Heart right ventricle (tissue), 16 donors: ENCODE measurements around the gene GRIA2. TPM values are rescaled to one million over a fixed set of nuclear protein-coding genes. Genes with fewer than 3 reads are reported as not detected.

Source experiments
- ATAC-seq, 8 donors: fragments of 200-7000 bp; cut with Tn5 transposase; one replicate each; pipeline ENCODE4 v1.9.1; 2020; ENCODE audit warnings: mild to moderate bottlenecking in 8 of 8, moderate library complexity in 8 of 8, moderate number of reproducible peaks in 1 of 8
- DNase-seq, 2 donors: peaks; one replicate each; pipeline ENCODE4 v3.0.0-alpha.2; 2020
- H3K27ac ChIP-seq, 10 donors: fragments of 200-600 bp; sonication (generic) in 2 of 10; one replicate each; pipeline versions ENCODE4 v1.5.0 to v1.8.0; 2020 to 2022; ENCODE audit warnings: mild to moderate bottlenecking in 3 of 10
- H3K27me3 ChIP-seq, 7 donors: fragments of 200-600 bp; one replicate each; pipeline ENCODE4 v1.8.0; 2021 to 2022; ENCODE audit warnings: mild to moderate bottlenecking in 2 of 7
- H3K36me3 ChIP-seq, 9 donors: fragments of 200-600 bp; sonication (generic) in 1 of 9; one replicate each; pipeline versions ENCODE4 v1.5.0 to v1.8.0; 2020 to 2022; ENCODE audit warnings: mild to moderate bottlenecking in 2 of 9
- H3K4me1 ChIP-seq, 9 donors: fragments of 200-600 bp; sonication (generic) in 1 of 9; one replicate each; pipeline versions ENCODE4 v1.5.0 to v1.8.0; 2020 to 2022; ENCODE audit warnings: mild to moderate bottlenecking in 4 of 9
- H3K4me3 ChIP-seq, 10 donors: fragments of 200-600 bp; sonication (generic) in 2 of 10; one replicate each; pipeline versions ENCODE4 v1.5.0 to v1.8.0; 2020 to 2022; ENCODE audit warnings: mild to moderate bottlenecking in 7 of 10, moderate library complexity in 2 of 10
- H3K9me3 ChIP-seq, 11 donors: fragments of 200-600 bp in 10 of 11; sonication (generic) in 2 of 11; one replicate each; pipeline versions ENCODE4 v1.5.0 to v1.8.0; 2013 to 2022; ENCODE audit warnings: mild to moderate bottlenecking in 2 of 11, control low read depth in 1 of 11, moderate library complexity in 1 of 11
- WGBS, 2 donors: extraction: QIAGEN DNeasy Blood & Tissue Kit; methylation state at CpG; one replicate each; pipeline ENCODE4 v1.1.7; 2013; ENCODE audit warnings: inconsistent platforms in 1 of 2; 5-methylcytosine and 5-hydroxymethylcytosine counted together
- intact Hi-C, 10 donors: fragments of 100-400 bp; cut with DNase I; formaldehyde crosslinking; loops; one replicate each; pipeline versions ENCODE4 v1.11.1 to v1.14.2; 2022
- polyA plus RNA-seq, 2 donors: library from polyadenylated mRNA; stranded (reverse); fragments of 200-250 nt; gene quantifications; one replicate each; pipeline ENCODE4 v1.2.3, GENCODE V29; 2013
- total RNA-seq, 10 donors: library from RNA; stranded (reverse); fragmentation: NEBNext Ultra II Directional in 3 of 10; extraction: Animal tissue kit (Norgen Biotek cat#: 25700) in 3 of 10; gene quantifications; one replicate each; pipeline versions ENCODE4 v1.2.1 to v1.2.4, GENCODE V29; 2021 to 2023
- TF ChIP-seq, protein P1 (sequence below), 9 donors: fragments of 200-600 bp; sonication (generic) in 2 of 9; IDR thresholded peaks; one replicate each; pipeline versions ENCODE4 v1.5.0 to v1.8.0; 2021 to 2022; ENCODE audit warnings: antibody characterized with exemption in 9 of 9, mild to moderate bottlenecking in 5 of 9, moderate library complexity in 1 of 9
- donor health status: Arrhythmogenic right ventricular cardiomyopathy.
- donor health status: ischemic (EF 13 %, LVEDD 7.1; RV severe dilation, severe dysfunction).
- donor health status: healthy with polysubstance abuse.
- donor health status: DM: no; HTN: yes; CAD: no.
- donor health status: DM: no; HTN: no; CAD: no.
- donor health status: ischemic (EF 25% LVEDD 6.9; RV normal size, moderate dysfunction).
- donor health status: ischemic (EF 25% LVEDD 5.7; RV mildly dilated, moderate dysfunction).
- donor health status: healthy.
- donor health status: DM: yes; HTN: yes; CAD: no.
- donor health status: Ischemic cardiomyopathy.
- donor health status: ischemic (EF 35%, LVEDD 5.7; RV mildly dilated, moderate dysfunction).
- donor health status: nonischemic (EF 11% LVEDD 7.7; RV severe dilation, severe dysfunction).
- donor health status: DM: yes; HTN: yes; CAD: no.
- donor health status: PGD.
- donor health status: ischemic (EF 29% LVEDD 5.4; RV normal size, mild dysfunction).
- donor health status: nonischemic (EF 23%, LVEDD 6.1; RV moderate dilation, normal function).

GRIA2 gene
- total and polyA plus RNA-seq, 12 donors = 0.20 to 0.51 TPM; not detected in 10

DNA sequence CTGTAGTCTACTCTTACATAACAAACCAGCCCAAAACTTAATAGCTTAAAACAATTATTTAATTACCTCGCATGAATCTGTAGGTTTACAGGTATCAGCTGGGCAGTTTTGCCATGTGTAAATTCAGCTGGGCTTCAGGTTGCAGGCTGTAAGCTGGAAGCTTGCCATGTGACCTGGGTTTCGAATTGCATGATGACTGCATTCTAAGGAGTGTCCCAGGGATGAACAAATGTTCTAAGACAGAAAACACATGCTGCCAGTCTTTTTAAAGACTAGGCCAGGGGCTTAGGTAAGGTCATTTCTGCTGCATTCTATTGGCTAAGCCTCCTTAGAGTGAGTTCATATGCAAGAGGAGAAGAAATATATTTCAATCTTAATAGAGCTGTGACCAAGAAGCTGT, 44.8 kb downstream of the GRIA2 start:
- Histone ChIP-seq H3K4me1 (no peaks in the 10 kb centered on the region), H3K36me3 (no peaks in the 10 kb centered on the region), H3K4me3 (no peak overlapping the region), H3K27ac (no peak overlapping the region), H3K9me3 (peaks cover 0 to 6% (median 0%) of the 10 kb centered on the region in 11 donors), H3K27me3 (no peaks in the 10 kb centered on the region)
- no peak for DNase-seq
- intact Hi-C loops = no loop called here
- WGBS, 2 donors = 64 to 67% methylated on average over 2 of the region's 2 CpGs
- TF ChIP-seq, protein P1, sequence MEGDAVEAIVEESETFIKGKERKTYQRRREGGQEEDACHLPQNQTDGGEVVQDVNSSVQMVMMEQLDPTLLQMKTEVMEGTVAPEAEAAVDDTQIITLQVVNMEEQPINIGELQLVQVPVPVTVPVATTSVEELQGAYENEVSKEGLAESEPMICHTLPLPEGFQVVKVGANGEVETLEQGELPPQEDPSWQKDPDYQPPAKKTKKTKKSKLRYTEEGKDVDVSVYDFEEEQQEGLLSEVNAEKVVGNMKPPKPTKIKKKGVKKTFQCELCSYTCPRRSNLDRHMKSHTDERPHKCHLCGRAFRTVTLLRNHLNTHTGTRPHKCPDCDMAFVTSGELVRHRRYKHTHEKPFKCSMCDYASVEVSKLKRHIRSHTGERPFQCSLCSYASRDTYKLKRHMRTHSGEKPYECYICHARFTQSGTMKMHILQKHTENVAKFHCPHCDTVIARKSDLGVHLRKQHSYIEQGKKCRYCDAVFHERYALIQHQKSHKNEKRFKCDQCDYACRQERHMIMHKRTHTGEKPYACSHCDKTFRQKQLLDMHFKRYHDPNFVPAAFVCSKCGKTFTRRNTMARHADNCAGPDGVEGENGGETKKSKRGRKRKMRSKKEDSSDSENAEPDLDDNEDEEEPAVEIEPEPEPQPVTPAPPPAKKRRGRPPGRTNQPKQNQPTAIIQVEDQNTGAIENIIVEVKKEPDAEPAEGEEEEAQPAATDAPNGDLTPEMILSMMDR (IDR thresholded peaks at IDR 0.05) = no peak
- no peak for ATAC-seq

DNA sequence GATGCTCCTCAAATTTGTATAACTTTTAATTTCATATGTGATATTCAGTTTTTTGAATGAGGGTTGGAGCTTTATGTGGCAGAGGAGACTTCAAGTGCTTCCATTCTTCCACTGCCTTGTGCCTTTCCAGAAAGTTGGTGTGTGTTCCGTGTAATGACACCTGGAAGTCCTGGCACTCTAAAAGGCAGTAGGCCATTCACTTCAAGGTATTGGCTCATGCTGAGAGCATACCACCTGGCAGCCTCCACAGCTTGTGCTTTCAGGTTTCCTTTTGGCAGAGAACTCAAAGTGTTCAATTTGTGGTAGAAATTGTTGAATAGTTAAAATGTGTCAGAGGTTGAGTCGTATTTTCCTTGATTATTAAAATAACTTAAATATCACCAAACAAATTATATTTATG, 49.6 kb downstream of the GRIA2 start:
- peaks cover 0 to 20% (median 3%) of the 10 kb centered on the region in 11 donors for H3K9me3 ChIP-seq
- no peak overlapping the region for H3K4me3 ChIP-seq
- 82 to 87% methylated on average over 2 of the region's 2 CpGs for WGBS, 2 donors
- H3K27ac ChIP-seq = no peak overlapping the region
- no peaks in the 10 kb centered on the region for H3K4me1 ChIP-seq
- H3K36me3 ChIP-seq = no peaks in the 10 kb centered on the region
- H3K27me3 ChIP-seq = no peaks in the 10 kb centered on the region
- intact Hi-C loops = no loop called here
- no peak for ATAC-seq
- TF ChIP-seq, protein P1 (IDR thresholded peaks at IDR 0.05) = no peak
- no peak for DNase-seq

DNA sequence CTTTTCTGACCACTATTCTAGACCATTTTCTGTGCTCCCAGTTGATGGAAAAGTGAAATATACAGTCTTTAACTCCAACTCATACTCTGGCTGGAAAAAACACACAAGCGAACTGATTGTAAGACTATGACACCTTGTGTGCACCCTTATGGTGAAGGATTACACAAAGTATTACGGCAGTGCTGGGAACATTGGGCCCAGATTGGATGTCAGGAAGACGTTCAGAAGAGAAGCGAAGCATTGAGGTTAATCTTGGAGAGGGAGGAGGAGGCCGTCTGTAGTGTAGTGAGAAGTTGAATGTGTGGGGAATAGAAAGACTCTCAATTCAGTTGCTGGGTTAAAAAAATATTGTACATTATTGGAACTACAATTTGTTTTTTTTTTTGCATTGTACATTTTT, 50.0 kb downstream of the GRIA2 start:
- ATAC-seq (no peak), DNase-seq (no peak)
- no peak overlapping the region for H3K27ac ChIP-seq
- 82 to 84% methylated on average over 5 of the region's 5 CpGs for WGBS, 2 donors
- no peaks in the 10 kb centered on the region for H3K27me3 ChIP-seq
- intact Hi-C loops = no loop called here
- H3K4me3 ChIP-seq = no peak overlapping the region
- TF ChIP-seq, protein P1 (IDR thresholded peaks at IDR 0.05) = no peak
- H3K36me3 ChIP-seq = no peaks in the 10 kb centered on the region
- H3K9me3 ChIP-seq = peaks cover 0 to 23% (median 3%) of the 10 kb centered on the region in 11 donors
- no peaks in the 10 kb centered on the region for H3K4me1 ChIP-seq

DNA sequence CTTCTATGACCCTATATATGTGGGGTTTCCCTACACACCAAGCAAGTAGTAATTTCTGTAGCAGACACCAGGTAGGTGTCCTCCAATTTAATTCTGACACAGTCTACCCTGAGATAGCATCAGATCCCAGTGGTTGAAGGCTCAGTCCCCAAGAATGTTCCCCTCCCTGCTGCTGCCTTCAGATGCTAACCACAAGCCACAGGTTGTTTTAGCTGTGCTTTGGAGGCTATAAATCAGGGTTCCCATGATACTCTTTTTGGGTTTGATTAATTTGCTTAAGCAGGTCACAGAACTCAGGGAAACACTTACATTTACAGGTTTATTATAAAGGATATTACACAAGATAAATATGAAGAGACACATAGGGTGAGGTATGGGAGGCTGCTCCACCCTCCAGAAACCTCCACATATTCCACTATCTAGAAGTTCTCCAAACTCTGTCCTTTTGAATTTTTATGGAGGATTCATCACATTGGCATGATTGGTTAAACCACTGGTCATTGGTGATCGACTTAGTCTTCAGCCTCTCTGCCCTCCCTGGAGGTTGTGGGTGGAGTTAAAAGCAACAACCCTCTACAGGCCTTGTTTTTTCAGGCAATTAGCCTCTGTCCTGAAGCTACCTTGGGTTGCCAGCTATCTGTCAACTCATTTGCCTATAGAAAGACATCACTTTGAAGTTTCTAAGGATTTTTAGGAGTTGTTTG, 50.8 kb downstream of the GRIA2 start:
- Histone ChIP-seq H3K4me3 (no peak overlapping the region), H3K27me3 (no peaks in the 10 kb centered on the region), H3K36me3 (no peaks in the 10 kb centered on the region), H3K4me1 (no peaks in the 10 kb centered on the region), H3K9me3 (peaks cover 0 to 30% (median 3%) of the 10 kb centered on the region in 11 donors), H3K27ac (no peak overlapping the region)
- ATAC-seq = no peak
- WGBS, 2 donors = 38 to 41% methylated on average over 1 of the region's 1 CpG
- intact Hi-C loops = no loop called here
- no peak for DNase-seq
- TF ChIP-seq, protein P1 (IDR thresholded peaks at IDR 0.05) = no peak
